Cardiac fibroblast (primary cell): ENCODE measurements around the gene RALGAPA1.

Experiments
- DNase-seq, 2 donors: peaks; one replicate each; pipeline versions ENCODE4 v3.0.0 to v3.0.0-alpha.2; 2010; ENCODE audit warnings: low read depth in 2 of 2
- H3K4me3 ChIP-seq, 2 donors: replicated peaks in 1 of 2; 1 replicate in 1 of 2; 2 replicates in 1 of 2; pipeline ENCODE4 v1.5.1; 2011; ENCODE audit warnings: low read depth in 2 of 2, low read length in 2 of 2, mild to moderate bottlenecking in 2 of 2, moderate library complexity in 1 of 2
- CTCF ChIP-seq: IDR thresholded peaks from one replicate; pipeline ENCODE4 v1.5.1; 2011; ENCODE audit warnings: low read depth, mild to moderate bottlenecking, low read length, inconsistent platforms

Gene RALGAPA1

DNA sequence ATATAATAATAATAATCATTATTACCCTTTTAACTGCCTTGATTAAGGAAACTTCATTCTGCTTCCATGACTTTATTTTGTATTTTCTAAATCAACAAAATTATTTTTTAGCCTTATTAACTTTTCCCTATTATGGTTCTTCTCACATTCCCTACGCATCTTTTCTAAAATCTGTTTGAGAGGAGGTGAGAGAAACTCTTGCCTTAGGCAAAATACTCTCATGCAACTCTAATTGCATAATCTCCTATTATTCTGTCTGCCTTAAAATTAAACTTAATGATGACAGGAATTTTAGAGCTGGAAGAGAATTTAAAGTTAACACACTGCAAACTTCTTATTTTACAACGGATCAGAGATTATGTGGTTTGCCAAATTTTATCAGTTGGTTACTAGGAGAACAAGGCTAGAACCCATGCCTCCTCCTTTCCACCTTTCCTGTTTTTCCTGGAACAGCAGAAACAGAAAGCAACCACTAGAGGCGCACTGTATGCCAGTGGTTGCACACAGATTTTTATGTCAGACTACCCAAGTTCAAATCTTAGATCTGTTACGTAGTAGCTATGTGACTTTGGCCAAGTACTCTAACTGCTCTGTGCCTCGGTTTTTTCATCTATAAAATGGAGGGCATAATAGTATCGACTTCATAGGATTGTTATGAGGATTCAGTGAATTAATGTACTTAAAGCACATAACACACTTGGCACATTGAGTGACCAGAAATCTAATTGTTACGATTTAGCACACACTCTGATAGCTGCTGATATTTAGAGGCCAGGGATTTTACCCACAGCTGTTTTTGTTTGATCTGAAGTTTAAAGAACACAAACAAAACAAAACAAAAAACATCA lies 12.7 kb upstream of the RALGAPA1 start:
- peak; percentile 59 to 63 for DNase-seq
- no peak overlapping the region for H3K4me3 ChIP-seq
- peak; percentile 87 for TF ChIP-seq CTCF

DNA sequence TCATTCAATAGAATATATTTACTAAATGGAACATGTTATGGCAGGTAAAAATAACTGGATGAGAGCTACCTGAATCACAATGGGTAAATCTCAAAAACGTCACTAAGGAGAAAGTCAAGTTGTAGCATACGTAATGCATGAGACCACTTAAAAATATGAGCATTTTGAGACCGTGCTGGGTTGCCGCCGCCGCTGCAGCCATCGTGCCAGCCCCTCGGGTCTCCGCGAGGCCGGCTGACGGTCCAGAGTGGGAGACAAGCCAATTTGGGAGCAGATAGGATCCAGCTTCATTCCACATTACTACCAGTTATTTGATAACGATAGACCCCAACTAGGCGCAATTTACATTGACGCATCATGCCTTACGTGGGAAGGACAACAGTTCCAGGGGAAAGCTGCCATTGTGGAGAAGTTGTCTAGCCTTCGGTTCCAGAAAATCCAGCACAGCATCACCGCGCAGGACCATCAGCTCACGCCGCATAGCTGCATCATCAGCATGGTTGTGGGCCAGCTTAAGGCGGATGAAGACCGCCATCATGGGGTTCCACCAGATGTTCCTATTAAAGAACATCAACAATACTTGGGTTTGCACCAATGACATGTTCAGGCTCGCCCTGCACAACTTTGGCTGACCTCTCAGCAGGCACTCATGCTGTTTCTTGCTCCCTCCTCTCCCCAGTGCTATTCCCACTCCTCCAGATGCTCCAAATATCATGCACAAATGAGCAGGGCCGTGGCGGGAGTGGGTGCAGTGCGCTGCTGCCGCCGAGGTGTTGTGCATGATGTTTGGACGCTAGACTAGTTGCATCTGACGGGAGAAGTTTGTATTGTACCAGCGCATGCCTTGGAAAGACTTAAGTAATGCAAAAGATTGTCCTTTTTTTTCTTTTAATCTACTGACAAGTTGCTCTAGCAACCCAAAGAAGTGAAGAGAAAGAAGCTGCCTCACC lies 10.8 kb upstream of the RALGAPA1 start:
- TF ChIP-seq CTCF: no peak
- H3K4me3 ChIP-seq: no peak overlapping the region
- DNase-seq: no peak

DNA sequence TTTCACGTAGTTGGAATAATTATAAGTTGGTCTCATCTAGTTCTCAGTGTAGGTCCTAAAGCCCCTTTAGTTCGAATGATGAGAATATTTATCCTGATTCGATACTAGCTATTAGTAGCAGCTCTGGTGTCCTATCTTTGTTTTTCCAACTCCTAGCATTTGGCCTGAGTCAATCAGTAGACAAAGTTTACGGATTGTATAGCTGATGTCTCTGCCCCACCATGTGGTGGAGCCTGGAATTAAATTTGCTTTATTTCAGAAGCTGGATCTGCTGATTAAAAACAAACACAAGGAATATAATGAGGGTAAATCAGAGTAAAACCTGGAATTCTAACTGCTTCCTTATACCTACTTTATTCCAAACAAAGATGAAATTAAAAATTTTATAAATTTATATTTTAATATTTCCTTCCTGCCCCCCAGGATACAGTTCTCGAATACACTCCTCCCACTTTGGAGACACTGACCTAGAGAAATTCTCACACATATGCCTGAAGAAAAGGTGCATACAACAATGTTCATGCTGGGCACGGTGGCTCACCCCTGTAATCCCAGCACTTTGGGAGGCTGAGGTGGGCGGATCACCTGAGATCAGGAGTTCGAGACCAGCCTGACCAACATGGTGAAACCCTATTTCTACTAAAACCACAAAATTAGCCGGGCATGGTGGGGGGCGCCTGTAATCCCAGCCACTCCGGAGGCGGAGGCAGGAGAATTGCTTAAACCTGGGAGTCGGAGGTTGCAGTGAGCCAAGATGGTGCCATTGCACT lies 9.4 kb upstream of the RALGAPA1 start:
- no peak overlapping the region for H3K4me3 ChIP-seq
- peak; percentile 61 to 66 for DNase-seq
- TF ChIP-seq CTCF: peak; percentile 56

DNA sequence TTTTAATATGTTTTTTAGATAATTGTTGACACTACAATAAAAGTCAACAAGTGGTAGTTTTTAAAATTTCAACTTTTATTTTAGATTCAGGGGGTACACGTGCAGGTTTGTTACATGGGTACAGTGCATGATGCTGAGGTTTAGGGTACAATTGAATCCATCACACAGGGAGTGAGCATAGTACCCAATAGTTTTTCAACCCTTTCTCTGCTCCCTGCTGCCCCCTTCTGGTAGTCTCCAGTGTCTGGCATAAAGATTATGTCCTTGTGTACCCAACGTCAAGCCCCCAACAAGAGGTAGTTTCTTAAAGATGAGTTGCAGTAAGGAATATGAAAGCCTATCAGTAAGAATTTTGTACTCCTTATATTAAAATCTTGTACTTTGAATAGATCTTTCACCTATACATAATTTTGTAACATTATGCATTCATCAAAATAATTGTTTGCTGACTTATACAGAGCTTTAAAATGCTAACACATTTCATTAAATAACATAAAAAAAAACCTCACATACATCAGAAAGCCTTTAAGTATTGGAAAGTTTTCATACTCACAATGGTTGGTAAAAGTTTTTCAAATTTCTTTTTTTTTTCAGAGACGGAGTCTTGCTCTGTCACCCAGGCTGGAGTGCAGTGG lies 5.4 kb upstream of the RALGAPA1 start:
- peak; percentile 60 to 70 for DNase-seq
- H3K4me3 ChIP-seq: no peak overlapping the region
- peak; percentile 86 for TF ChIP-seq CTCF

DNA sequence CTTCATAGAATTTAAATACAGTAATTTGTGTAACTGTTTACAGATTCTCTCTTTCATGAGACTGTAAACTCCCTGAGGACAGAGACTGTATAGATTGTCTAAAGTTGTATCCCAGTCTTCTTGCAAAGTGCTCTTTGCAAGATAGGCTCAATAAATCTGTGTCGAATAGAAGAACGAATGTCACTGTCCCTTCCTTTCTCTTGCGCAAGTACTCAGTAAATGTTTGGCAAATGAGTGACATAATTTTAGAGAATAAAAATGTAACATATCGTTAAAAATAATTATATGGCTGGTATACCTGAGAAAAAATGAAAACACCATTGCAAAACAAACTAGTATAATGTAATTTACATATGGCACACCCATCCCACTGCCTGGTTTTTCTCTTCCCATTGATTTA lies 1.9 kb upstream of the RALGAPA1 start:
- DNase-seq: no peak
- no peak for TF ChIP-seq CTCF
- no peak overlapping the region for H3K4me3 ChIP-seq

DNA sequence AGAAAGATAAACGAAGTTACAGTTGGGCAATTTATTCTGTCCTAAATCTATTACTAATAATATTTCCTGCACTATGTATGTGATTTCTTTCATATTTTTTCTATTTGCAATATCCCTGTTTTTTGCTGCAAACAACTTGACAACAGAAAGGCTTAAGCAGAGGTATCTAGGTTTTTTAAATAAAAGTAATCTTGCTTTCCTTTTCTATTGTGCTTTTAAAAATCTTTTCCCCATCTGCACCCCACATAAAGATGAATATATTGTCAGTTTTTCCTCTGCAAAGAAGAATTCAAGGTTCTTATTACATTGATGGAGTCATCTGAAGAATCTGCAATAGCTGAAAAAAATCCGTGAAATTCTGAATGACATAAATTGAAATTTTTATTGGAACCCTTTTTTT lies 502 bp upstream of the RALGAPA1 start:
- TF ChIP-seq CTCF: no peak
- DNase-seq: no peak
- peak overlapping the region in 1 of 2 donors; percentile 72 for H3K4me3 ChIP-seq
